H1 (cell line): Measurements from ENCODE around the gene MPIG6B. TPM values are rescaled to one million over a fixed set of nuclear protein-coding genes. Genes with fewer than 3 reads are reported as not detected.

Experiments
- CHD7 ChIP-seq: fragments of 300-600 bp; sonication (generic); IDR thresholded peaks from 2 replicates; pipeline ENCODE4 v1.7.1; 2012; ENCODE audit warnings: low read length, moderate library complexity, mild to moderate bottlenecking, inconsistent platforms; ENCODE audit not compliant: insufficient replicate concordance
- GABPA ChIP-seq: IDR thresholded peaks from 2 replicates; pipeline ENCODE4 v1.6.1; 2011; ENCODE audit warnings: mild to moderate bottlenecking, low read length, moderate library complexity, borderline replicate concordance; ENCODE audit not compliant: insufficient read depth
- RFX5 ChIP-seq: IDR thresholded peaks from 2 replicates; pipeline ENCODE4 v1.6.1; 2011; ENCODE audit warnings: low read depth, low read length, improper control_type of control experiment, borderline replicate concordance
- ZNF274 ChIP-seq: IDR thresholded peaks from 2 replicates; pipeline ENCODE4 v1.7.0; 2012; ENCODE audit warnings: low read length, borderline replicate concordance; ENCODE audit errors: extremely low read depth
- polyA plus RNA-seq, 7 experiments: library from polyadenylated mRNA; depleted of rRNA in 3 of 7; stranded (reverse) in 5 of 7; unstranded in 2 of 7; fragments of >200 nt in 5 of 7; fragments of 200-250 nt in 2 of 7; gene quantifications; 1 replicate in 5 of 7; 2 replicates in 1 of 7; 4 replicates in 1 of 7; pipeline versions ENCODE4 v1.2.1 to v1.2.3, GENCODE V29; 2011 to 2013; ENCODE audit warnings: missing spikeins in 2 of 7, mixed read lengths in 2 of 7
- total RNA-seq: library from RNA; stranded (reverse); fragmentation: NEBNext Ultra II Directional; extraction: Animal tissue kit (Norgen Biotek cat#: 25700); gene quantifications from 2 replicates; pipeline ENCODE4 v1.2.1, GENCODE V29; 2021

Gene MPIG6B
- total and polyA plus RNA-seq, 2 of the 8 experiments (the other 6 are each of a cell fraction or from before 2014, with no cell fraction given): 0.18 TPM; not detected in 1

GRCh38 chr6:31723980-31724691 is 963 bp downstream of the MPIG6B start (continued):
- TF ChIP-seq CHD7 (no peak), ZNF274 (no peak), GABPA (no peak), RFX5 (no peak)
